ENCODE measurements around the gene TACC2. TPM values are rescaled to one million over a fixed set of nuclear protein-coding genes. Genes with fewer than 3 reads are reported as not detected.

TACC2 gene
- total and polyA plus RNA-seq, 2 donors (not counting 1 experiment from before 2014, with no cell fraction given): not detected

DNA sequence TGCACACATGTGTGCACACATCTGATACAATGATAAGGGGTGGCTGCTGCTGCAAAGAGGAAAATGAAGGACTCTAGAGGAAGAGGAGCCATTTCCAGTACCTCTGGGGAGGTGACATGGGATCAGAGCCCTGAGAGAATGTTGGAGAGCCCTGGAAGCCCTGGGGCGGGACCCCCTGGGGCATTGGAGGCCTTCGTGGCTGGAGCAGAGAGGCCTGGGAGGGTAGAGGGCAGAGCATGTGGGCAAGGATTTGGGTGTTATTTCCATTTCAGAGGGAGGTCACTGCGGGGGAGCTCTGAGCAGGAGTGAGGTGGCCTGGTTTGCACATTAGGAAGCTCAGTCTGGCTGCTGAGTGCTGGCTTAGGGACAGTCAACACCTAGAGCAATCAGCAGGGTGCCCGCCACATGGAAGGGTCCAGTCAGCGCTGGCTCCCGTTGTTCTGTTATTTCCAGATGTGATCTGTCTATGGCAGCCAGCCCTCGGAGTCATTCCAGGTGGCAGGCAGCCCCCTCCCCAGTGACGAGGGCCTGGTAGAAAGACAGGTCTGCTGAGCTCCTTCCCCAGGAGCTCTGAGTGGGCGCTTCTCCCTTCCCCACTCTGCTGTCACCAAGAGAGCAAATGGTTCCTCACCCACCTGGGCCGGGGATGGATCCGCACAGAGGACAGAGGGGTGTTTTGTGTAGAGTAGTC, 258.0 kb downstream of the TACC2 start:
- Histone ChIP-seq H3K4me2 (replicated peaks; ENCODE audit: low read depth, low read length, poor library complexity, severe bottlenecking) (no peak overlapping the region), H3K27ac (ENCODE audit: low read length in 2 of 2) (no peak overlapping the region), H2AFZ (ENCODE audit: insufficient read depth, low read depth, low read length, poor library complexity, severe bottlenecking) (no peak overlapping the region), H3K4me1 (ENCODE audit: control insufficient read depth in 2 of 2, insufficient read depth in 2 of 2, low read length in 2 of 2) (no peaks in the 10 kb centered on the region), H3K9ac (ENCODE audit: low read length) (no peak overlapping the region), H3K36me3 (replicated peaks in 1 of 2; ENCODE audit: control extremely low read depth in 1 of 2, control insufficient read depth in 1 of 2, extremely low read depth in 1 of 2, insufficient read depth in 2 of 2, low read length in 1 of 2) (no peaks in the 10 kb centered on the region), H3K4me3 (ENCODE audit: control extremely low read depth in 1 of 5, extremely low read depth in 1 of 5, insufficient read depth in 1 of 5, low read depth in 2 of 5, low read length in 4 of 5) (no peak overlapping the region), H3K79me2 (ENCODE audit: control insufficient read depth, insufficient read depth, low read length) (no peaks in the 10 kb centered on the region), H3K27me3 (replicated peaks in 1 of 4; ENCODE audit: control extremely low read depth in 1 of 4, control insufficient read depth in 3 of 4, insufficient read depth in 4 of 4, low read length in 3 of 4) (peaks cover 0 to 3% (median 0%) of the 10 kb centered on the region in 4 experiments), H3K9me3 (ENCODE audit: control extremely low read depth in 1 of 3, control insufficient read depth in 2 of 3, insufficient read depth in 1 of 3, low read length in 2 of 3) (no peaks in the 10 kb centered on the region), H4K20me1 (ENCODE audit: control insufficient read depth, insufficient read depth, low read length, poor library complexity, severe bottlenecking) (no peaks in the 10 kb centered on the region)
- POLR2A ChIA-PET: no interaction called here
- Mint-ChIP-seq H3K4me3 (no peak overlapping the region), H3K4me1 (no peaks in the 10 kb centered on the region), H3K27me3 (no peaks in the 10 kb centered on the region), H3K9me3 (ENCODE audit: insufficient read depth) (no peaks in the 10 kb centered on the region), H3K27ac (no peak overlapping the region)
- CTCF ChIA-PET: interaction anchor here (1.0 kb wide), 1 partner anchor 21 kb away, joined by 3 read pairs; no protein-coding TSS in a partner anchor
- TF ChIP-seq, protein P1, sequence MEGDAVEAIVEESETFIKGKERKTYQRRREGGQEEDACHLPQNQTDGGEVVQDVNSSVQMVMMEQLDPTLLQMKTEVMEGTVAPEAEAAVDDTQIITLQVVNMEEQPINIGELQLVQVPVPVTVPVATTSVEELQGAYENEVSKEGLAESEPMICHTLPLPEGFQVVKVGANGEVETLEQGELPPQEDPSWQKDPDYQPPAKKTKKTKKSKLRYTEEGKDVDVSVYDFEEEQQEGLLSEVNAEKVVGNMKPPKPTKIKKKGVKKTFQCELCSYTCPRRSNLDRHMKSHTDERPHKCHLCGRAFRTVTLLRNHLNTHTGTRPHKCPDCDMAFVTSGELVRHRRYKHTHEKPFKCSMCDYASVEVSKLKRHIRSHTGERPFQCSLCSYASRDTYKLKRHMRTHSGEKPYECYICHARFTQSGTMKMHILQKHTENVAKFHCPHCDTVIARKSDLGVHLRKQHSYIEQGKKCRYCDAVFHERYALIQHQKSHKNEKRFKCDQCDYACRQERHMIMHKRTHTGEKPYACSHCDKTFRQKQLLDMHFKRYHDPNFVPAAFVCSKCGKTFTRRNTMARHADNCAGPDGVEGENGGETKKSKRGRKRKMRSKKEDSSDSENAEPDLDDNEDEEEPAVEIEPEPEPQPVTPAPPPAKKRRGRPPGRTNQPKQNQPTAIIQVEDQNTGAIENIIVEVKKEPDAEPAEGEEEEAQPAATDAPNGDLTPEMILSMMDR (IDR thresholded peaks at IDR 0.05): no peak
- no peak for TF ChIP-seq EZH2 (IDR thresholded peaks at IDR 0.05; ENCODE audit: borderline replicate concordance, insufficient read depth, low read depth, low read length, poor library complexity, severe bottlenecking)
- ATAC-seq (ENCODE audit: low read depth): no peak
- intact Hi-C loops (cut with micrococcal nuclease): no loop called here
- 87% methylated on average over 8 of the region's 11 CpGs for WGBS (ENCODE audit: insufficient coverage)
- no peak for DNase-seq

Data from B cell (primary cell).